CD4-positive, alpha-beta T cell treated with Interleukin-17A for 1 hour (primary cell): ENCODE measurements around the gene KCNE5.
"Not testable (repeated sequence)": the region's sequence is repeated elsewhere in the genome, so short reads cannot be mapped to it uniquely, and the experiment has no call there.

ENCODE experiments used
- DNase-seq: peaks from one replicate; pipeline ENCODE4 v3.0.0-alpha.2; 2020

KCNE5 gene, protein sequence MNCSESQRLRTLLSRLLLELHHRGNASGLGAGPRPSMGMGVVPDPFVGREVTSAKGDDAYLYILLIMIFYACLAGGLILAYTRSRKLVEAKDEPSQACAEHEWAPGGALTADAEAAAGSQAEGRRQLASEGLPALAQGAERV

DNA sequence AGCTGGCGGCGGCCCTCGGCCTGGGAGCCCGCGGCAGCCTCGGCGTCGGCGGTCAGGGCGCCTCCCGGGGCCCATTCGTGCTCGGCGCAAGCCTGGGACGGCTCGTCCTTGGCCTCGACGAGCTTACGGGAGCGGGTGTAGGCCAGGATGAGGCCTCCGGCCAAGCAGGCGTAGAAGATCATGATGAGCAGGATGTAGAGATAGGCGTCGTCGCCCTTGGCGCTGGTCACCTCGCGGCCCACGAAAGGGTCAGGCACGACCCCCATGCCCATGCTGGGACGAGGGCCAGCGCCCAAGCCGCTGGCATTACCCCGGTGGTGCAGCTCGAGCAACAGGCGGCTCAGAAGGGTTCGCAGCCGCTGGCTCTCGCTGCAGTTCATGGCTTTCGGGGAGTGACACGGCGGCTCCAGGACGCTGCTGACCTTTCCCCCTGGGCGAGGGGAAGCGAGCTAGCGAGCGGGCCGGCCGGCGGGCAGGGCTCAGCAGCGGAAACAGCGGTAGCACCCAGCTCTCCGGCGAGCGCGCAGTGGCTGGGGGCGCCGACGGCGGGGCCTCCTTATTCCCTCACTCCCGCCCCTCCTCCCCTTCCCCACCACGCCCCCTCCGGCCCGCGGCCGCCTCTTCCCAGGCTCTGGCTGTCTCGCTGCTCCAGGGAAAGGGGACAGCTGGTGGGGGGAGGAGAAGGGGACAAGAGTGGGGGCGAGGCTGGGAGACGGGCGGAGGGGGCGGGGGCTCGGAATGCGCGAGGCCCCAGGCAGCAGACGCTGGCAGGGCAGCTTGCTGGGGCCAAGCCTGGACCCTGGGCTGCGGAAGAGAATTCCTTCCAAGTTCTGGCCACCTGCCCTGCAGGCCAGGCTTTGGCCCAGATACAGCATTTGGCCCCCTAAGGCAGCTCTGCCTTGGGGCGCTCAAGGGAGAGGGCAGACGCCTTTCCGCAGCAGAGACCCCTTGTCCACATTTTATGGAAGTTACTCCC, at the start of gene KCNE5:
KCNE5 (minus strand) TSS at position 532 of the 976 bp plus-strand sequence; CDS start at position 380, 152 bp downstream.
- DNase-seq: no peak

DNA sequence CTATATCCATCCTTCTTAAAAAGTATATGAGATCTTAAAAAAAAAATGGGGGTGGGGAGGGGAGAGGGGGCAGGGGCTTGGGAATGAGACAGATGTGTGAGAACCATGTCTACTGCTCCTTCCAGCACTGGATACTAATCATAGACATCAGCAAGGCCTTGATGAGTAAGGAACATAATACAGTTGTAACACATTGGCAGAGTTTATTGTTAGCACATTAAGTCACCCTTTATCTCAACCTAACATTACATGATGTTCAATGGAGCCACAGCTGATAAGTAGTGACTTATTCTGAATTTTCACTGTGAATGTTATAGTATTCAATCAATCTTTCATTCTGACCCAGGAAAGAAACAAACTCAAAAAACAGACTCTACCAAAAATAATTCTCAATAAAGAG, 47.3 kb upstream of the KCNE5 start:
- no peak for DNase-seq

DNA sequence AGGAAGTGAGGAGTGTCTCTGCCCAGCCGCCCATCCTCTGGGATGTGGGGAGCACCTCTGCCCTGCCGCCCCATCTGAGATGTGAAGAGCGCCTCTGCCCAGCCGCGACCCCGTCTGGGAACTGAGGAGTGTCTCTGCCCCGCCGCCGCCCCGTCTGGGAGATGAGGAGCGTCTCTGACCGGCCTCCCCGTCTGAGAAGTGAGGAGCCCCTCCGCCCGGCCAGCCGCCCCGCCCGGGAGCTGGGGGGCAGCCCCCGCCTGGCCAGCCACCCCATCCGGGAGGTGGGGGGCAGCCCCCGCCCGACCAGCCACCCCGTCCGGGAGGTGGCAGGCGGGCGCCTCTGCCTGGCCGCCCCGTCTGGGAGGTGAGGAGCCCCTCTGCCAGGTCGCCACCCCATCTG, 46.2 kb upstream of the KCNE5 start:
- DNase-seq: not testable (repeated sequence)

DNA sequence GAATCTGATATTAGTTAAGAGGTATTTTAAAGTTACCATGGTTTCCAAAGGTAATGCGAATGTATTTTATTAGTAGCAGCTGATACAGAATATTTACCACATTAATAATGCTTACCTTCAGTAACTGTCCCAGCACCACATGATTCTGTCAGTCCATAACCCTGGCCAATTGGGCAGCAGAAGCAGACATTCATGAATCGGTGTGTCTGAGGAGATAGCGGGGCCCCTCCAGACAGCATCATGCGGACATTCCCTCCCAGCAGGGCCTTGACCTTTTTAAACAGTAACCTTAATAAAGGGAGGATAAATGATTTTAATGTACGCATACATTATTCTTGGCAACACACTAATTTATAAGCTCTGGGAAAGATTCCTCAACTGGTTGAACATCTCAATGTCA, 43.0 kb upstream of the KCNE5 start:
- DNase-seq: no peak

DNA sequence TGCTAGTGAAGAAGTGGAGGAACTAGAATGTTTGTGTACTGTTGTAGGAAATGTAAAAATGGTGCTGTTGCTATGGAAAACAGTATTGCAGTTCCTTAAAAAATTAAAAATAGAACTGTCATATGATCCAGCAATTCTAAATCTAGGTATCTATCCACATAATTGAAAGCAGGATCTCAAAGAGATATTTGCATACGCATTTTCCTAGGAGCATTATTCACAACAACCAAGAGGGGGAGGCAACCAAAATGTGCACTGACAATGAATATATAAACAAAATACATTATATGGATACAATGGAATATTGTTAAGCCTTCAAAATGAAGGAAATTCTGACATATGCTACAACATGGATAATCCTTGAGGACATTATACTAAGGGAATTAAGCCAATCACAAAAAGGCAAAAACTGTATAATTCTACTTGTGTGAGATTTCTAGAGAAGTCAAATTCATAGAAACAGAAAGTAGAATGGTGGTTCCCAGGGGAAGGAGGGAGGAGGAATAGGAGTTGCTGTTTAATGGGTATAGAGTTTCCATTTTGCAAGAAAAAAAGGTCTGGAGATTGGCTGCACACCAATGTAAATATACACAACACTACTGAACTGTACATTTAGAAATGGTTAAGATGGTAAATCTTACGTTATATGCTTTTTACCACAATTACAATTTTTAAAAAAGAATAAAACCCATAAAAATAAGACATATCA, 35.6 kb upstream of the KCNE5 start:
- no peak for DNase-seq

DNA sequence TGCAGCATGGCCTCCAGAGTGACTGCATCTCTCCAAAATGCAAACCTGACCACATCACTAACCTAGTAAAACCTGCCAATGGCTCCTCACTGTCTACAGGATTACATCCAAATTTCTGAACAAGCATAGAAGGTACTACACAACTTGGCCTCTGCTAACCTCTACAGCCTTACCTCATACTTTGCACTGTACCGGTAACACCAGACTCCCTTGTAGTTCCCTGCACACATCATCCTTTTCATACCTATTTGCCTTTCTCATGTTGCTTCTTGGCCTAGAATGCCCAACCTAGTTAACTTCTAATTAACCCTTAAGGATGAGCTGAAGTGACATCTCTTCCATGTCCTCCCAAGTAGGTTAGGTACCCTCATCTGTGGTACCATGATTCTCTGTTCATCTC, 33.4 kb upstream of the KCNE5 start:
- no peak for DNase-seq

DNA sequence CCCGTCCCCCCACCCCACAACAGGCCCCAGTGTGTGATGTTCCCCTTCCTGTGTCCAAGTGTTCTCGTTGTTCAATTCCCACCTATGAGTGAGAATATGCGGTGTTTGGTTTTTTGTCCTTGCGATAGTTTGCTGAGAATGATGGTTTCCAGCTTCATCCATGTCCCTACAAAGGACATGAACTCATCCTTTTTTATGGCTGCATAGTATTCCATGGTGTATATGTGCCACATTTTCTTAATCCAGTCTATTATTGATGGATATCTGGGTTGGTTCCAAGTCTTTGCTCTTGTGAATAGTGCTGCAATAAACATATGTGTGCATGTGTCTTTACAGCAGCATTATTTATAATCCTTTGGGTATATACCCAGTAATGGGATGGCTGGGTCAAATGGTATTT, 32.4 kb upstream of the KCNE5 start:
- not testable (repeated sequence) for DNase-seq

DNA sequence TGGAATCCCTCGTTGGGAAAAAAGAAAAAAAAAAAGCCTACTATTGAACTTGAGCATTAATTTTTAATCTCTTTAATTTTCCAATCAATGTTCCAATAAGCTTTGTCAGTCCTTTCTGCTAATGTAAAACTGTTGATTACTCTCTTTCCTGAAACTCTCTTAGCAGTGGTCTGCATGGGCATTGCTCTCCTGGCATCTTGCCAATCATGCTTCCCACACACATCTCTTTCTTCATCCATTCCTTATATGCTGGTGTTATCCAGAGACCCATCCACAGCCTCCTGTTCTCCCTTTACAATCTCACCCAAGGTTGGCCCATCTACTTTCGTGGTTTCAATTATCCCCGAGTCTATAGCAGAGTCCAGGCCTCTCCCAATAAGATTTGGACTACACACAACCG, 31.8 kb upstream of the KCNE5 start:
- no peak for DNase-seq

DNA sequence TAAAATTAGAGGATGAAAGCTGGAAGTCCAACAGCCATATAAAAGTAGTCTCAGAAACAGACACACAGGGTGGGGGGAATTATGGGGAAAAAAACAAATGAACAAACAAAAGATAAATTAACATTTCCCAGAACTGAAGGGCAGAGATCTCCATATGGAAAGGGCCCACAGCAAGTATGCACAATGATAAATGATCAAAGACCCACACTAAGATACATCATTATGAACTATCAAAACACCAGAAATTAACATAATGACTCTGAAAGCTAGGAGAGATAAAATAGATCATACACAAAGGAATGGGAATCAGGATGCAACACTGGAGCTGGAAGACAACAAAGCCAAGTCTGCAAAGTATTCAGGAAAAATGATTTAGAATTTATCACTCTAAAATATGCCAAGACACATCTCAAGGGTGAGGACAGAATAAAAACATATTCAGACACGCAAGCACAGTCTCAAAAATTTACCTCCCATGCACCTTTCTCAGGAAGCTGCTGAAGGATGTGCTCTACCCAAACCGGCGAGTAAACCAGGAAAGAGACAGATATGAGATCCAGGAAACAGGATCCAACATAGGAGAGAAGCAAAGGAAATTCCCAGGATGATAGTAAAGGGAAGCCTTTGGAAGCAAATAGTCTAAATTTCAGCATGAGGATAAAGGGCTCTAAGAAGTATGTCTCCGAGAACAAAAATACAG, 30.7 kb upstream of the KCNE5 start:
- DNase-seq: no peak

DNA sequence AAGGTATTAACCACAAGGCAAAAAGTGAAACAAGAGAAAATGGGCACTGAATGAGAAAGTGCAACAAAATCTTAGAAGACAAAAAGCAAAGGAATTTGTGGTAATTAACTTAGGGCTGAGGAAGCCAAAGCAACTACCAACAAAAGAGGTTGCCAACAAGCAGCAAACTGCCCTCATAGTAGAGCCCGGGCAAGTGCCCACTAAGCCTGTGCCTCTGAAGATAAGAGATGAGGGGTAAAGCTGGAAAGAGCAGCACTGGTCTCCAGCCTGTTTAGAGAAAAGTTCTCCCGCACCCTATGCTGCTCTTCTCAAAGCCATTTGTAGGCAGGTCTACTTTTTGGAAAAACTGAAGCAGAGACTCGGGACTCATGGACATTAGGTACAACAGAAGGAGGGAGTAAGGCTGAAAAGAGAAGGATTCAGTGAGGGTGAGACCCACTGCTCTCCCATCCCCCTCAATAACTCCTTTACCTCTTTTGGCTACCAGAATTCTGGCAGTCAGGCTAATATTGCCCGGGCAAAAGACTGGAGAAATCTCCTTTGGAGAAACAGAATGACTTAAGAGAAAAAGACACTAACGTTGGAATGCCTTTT, 29.6 kb upstream of the KCNE5 start:
- DNase-seq: no peak

DNA sequence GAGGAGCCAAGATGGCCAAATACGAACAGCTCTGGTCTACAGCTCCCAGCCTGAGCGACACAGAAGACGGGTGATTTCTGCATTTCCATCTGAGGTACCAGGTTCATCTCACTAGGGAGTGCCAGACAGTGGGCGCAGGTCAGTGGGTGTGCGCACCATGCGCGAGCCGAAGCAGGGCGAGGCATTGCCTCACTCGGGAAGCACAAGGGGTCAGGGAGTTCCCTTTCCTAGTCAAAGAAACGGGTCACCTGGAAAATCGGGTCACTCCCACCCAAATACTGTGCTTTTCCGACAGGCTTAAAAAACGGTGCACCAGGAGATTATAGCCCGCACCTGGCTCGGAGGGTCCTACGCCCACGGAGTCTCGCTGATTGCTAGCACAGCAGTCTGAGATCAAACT, 19.7 kb upstream of the KCNE5 start:
- DNase-seq: not testable (repeated sequence)

DNA sequence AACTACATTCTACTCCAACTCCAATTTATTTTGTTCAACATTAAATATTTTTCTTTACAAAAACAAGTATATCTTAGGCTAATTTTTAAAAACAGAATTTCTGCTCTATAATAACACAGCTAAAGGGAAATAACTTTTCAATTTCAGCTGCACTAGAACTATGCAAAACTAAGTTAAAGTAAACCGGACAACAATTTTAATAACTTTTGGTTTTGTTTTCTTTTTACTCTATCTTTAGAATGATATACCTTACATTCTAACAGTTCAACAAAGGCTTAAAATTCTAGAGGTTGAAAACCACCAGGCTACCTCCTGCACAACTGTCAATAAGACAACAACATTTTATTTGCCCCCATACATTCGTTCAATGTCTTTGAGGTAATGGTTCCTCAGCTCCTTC, 18.7 kb upstream of the KCNE5 start:
- no peak for DNase-seq

DNA sequence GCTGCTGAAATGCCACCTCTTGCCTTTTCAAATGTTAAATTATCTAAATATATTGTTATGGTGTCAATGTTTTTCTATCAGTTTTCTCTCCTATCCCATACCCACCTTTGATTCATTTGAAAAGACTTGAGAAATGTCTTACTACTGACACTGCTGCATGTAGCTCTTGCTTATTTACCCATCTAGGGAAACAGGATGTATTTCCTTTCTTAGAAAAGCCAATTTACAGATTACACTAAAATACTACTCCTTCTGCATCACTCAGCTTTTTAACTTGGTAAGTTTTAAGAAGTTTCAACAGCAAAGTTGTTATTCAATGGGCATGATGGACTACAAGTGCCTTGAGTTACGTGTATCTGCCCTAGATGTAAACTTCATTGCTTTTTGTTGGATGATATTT, 13.2 kb upstream of the KCNE5 start:
- no peak for DNase-seq

DNA sequence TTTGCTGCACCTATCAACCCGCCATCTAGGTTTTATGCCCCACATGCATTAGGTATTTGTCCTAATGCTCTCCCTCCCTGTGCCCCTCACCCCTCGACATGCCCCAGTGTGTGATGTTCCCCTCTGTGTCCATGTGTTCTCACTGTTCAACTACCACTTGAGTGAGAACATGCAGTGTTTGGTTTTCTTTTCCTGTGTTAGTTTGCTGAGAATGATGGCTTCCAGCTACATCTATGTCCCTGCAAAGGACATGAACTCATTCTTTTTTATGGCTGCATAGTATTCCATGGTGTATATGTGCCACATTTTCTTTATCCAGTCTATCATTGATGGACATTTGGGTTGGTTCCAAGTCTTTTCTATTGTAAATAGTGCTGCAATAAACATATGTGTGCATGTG, 12.5 kb upstream of the KCNE5 start:
- DNase-seq: not testable (repeated sequence)

DNA sequence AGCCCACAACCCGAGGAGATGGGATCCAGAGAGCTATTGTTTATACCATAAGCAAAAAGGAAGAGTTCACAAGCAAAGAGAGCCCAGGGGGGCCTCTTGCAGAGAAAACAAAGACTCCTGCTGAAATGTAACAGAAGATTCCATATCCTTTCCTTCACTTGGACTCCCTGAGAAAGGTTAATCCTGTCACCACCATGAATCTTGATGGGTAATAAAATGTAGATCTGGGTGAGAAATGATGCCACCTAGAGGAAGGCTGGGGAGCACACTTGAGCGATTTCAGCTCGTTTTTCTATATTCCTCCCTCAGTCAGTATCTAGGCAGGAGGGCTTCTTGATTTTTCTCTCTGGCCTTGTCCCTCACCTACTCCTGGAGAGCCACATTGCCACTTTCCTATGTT, 10.2 kb upstream of the KCNE5 start:
- peak; percentile 3 for DNase-seq

DNA sequence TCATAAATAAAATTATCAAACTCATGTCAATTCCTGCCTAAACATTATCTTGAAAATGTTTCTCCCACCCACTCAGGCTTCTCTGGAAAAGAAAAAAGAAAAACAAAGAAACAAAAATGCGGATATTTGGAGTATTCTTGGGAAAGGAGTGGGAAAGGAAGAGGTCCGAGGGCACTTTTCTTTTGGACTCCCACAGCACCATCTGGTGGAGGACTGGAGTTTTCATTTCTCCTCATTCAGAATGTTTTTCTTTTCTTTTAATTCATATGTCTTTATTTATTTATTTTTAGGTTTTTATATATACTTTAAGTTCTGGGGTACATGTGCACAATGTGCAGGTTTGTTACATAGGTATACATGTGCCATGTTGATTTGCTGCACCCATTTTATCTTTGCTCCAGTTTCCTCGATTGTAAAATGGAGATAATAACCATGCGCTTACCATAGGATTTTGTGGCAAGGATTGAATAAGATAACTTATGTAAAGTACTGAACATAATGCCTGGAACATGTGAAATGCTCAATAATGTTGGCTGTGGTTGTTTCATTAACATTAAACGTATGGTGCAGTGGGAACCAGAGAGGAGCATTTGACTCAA, 8.0 kb upstream of the KCNE5 start:
- DNase-seq: no peak

DNA sequence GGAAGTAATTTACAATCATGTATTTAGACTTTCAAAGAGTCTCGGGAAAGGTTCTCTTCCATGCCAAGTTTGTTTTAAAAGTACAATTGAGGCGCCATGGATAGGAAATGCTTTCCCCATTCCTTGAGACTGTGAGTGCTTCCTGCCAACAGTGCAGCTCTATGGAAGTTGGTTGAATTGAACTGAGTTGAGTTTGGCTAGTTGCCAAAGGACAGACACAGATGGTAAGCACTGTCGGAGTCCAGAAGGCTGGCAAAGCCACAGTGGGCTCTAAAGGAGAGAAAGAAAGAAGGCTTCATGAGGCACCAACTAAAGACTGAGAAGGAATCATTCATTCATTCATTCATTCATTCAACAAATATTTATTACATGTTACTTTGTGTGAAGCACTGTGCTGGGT, 4.3 kb upstream of the KCNE5 start:
- DNase-seq: no peak

DNA sequence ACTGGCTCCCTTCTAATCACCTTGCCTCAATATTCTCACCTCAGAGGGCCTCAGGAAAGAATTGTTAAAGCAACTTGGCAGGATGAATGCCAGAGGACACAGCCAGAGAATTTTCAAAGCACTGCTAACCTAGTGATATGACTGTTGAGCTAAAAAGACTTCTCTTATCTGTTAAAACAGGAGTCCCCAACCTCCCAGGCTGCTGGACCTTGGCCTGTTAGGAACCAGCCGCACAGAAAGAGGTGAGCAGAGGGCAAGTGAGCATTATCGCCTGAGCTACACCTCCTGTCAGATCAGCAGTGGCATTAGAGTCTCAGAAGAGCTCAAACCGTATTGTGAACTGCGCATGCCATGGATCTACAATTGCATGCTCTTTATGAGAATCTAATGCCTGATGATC, 1.7 kb upstream of the KCNE5 start:
- no peak for DNase-seq

DNA sequence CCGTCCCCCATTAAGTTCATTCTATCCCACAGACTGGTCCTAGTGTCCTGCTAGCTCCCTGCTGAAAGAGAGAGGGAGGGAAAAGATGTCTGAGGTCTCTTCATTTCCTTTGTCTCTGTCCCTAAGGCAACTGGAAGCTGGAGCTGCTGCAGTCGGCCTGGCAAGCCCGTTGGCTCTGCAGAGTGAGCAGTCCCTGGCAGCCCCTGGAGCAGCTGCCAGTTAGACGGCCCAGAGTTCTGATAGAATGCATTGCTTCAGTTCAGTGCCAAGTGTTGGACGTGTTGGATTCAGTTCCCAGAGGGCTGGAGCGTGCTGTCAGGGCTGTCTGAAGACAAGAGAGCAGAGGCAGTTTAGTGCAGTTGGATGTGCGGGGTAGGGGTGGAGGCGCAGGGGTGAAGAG, 975 bp downstream of the KCNE5 start:
- no peak for DNase-seq

DNA sequence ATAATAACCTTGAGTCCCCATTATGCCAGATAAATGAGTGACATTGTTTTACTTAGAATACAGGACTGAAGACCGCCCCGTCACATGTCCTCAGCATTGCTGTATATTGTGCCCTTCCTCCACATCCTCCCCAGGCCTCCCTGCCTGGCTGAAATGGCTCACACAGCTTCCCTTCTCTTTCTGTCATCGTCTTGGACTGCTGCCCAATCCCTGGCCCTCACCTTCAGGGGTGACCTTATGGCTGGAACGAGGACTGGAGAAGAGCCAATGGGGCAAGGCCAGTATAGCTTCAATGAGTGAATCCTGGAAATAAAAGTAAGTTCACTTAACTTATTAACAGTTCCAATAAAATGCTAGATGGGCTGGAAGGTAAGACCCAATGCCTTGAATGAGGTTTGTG, 2.7 kb downstream of the KCNE5 start:
- no peak for DNase-seq

DNA sequence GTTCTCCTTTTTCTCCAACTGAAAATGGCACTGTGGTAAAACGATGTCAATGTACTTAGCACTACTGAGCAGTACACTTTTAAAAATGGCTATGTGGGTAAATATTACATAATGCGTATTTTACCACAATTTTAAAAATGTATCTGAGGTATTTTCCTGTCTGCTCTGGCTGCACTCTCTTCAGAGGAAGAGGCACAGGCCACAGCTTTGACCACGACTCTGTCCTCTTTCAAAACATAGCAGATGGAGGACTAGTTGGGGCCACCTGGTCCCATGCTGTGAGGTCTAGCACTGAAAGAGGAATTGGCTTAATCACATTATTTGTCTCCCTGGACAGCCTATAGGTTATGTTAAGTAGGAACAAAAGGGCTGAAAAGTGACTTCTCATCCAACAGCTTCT, 5.2 kb downstream of the KCNE5 start:
- no peak for DNase-seq

DNA sequence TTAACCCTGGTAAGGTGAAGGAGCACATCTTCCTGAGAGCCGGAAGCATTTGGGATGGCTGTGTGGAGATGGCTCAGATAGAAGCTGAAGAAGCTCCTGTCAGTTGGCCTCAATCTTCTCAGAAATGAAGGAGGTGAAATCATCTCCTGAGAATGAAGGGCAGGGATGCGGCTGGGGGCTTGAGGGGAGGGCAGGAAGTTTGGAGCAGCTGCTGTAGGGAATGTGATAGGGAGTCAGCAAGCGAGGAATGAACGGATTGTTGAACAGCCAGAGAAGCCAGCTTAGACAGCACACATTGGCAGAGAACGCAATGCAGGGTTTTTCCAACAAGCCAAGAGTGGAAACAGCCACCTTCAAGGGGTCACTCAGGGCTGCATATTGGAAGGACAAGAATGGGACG, 10.0 kb downstream of the KCNE5 start:
- no peak for DNase-seq
